Stomach (tissue), 19 donors: ENCODE measurements around the gene SLC35A4. TPM values are rescaled to one million over a fixed set of nuclear protein-coding genes. Genes with fewer than 3 reads are reported as not detected.

Experiments
- DNase-seq, 2 donors: peaks; one replicate each; pipeline versions ENCODE4 v3.0.0 to v3.0.0-alpha.2; 2013 to 2019
- H3K27ac ChIP-seq, 5 donors: fragments of 200-600 bp in 4 of 5; sonication (generic) in 4 of 5; one replicate each; pipeline ENCODE4 v1.5.1; 2013 to 2019; ENCODE audit warnings: mild to moderate bottlenecking in 1 of 5, moderate library complexity in 1 of 5
- H3K27me3 ChIP-seq, 3 donors: fragments of 200-600 bp; sonication (generic); one replicate each; pipeline ENCODE4 v1.5.1; 2017 to 2019; ENCODE audit warnings: mixed run types in 1 of 3
- H3K36me3 ChIP-seq, 4 donors: fragments of 200-600 bp; sonication (generic); 1 replicate in 3 of 4; 2 replicates in 1 of 4; pipeline ENCODE4 v1.5.1; 2016 to 2019
- H3K4me1 ChIP-seq, 4 donors: fragments of 200-600 bp; sonication (generic); one replicate each; pipeline ENCODE4 v1.5.1; 2016 to 2019
- H3K4me3 ChIP-seq, 4 donors: fragments of 200-600 bp; sonication (generic) in 3 of 4; one replicate each; pipeline ENCODE4 v1.5.1; 2016 to 2019; ENCODE audit warnings: mild to moderate bottlenecking in 1 of 4
- H3K9me3 ChIP-seq, 4 donors: fragments of 200-600 bp; sonication (generic); one replicate each; pipeline ENCODE4 v1.5.1; 2016 to 2019
- CTCF ChIP-seq, 7 experiments: fragments of 450-650 bp in 4 of 7; fragments of 200-600 bp in 3 of 7; sonication (generic) in 3 of 7; IDR thresholded peaks; one replicate each; pipeline ENCODE4 v1.5.1; 2016 to 2019; ENCODE audit warnings: antibody characterized with exemption in 7 of 7, control low read depth in 2 of 7, mild to moderate bottlenecking in 1 of 7
- EP300 ChIP-seq: sonication (generic); formaldehyde crosslinking; IDR thresholded peaks from one replicate; pipeline ENCODE4 v1.6.1; 2017; ENCODE audit warnings: antibody characterized with exemption
- POLR2A ChIP-seq, 4 donors: fragments of 450-650 bp; IDR thresholded peaks; one replicate each; pipeline ENCODE4 v1.6.1; 2016; ENCODE audit warnings: antibody characterized with exemption in 4 of 4, control low read depth in 2 of 4, mild to moderate bottlenecking in 1 of 4, moderate library complexity in 1 of 4
- POLR2AphosphoS5 ChIP-seq, 3 donors: sonication (generic); formaldehyde crosslinking; IDR thresholded peaks; one replicate each; pipeline ENCODE4 v1.6.1; 2016; ENCODE audit warnings: antibody characterized with exemption in 3 of 3
- WGBS, 5 donors: extraction: QIAGEN DNeasy Blood & Tissue Kit in 3 of 5; methylation state at CpG; one replicate each; pipeline versions ENCODE4 v1.1.5 to v1.1.7; 2013 to 2018; 5-methylcytosine and 5-hydroxymethylcytosine counted together
- intact Hi-C: fragments of 100-400 bp; cut with DNase I; formaldehyde crosslinking; loops from one replicate; pipeline ENCODE4 v1.15.1; 2023; ENCODE audit warnings: low total_unique reads
- long read RNA-seq, 10 donors: transcript quantifications; one replicate each; lab custom pipeline, GENCODE V29; 2026
- polyA plus RNA-seq, 3 donors: library from polyadenylated mRNA; stranded (reverse); fragments of 200-250 nt; gene quantifications; one replicate each; pipeline ENCODE4 v1.2.3, GENCODE V29; 2013
- total RNA-seq, 5 donors: library from RNA; depleted of rRNA; stranded (reverse); fragments of >200 nt; gene quantifications; one replicate each; pipeline versions ENCODE4 v1.1.0 to v1.2.3, GENCODE V29; 2014 to 2016
- donor health status: healthy with polysubstance abuse.
- donor health status: Bipolar disorder and iron deficiency.
- donor health status: healthy.

Gene SLC35A4
- 10 to 100 TPM; 11.4 to 62.0 (median 43.0) TPM for total RNA-seq
- polyA plus RNA-seq: 10 to 100 TPM; 30.4 to 47.7 (median 41.7) TPM
- long read RNA-seq, donor 1, transcript SLC35A4-201 (3 exons, 3,041 nt): major isoform, 9 of 10 reads
- long read RNA-seq, donor 1, partial matches to known transcripts: 0 of 10 reads
- long read RNA-seq, donor 1, other reads (novel, unspliced or antisense): 0 of 10 reads
- long read RNA-seq, donor 2, transcript SLC35A4-201 (3 exons, 3,041 nt): major isoform, 17 of 27 reads
- long read RNA-seq, donor 2, partial matches to known transcripts: 9 of 27 reads
- long read RNA-seq, donor 2, other reads (novel, unspliced or antisense): 0 of 27 reads
- long read RNA-seq, donor 3, transcript SLC35A4-201 (3 exons, 3,041 nt): major isoform, 11 of 15 reads
- long read RNA-seq, donor 3, partial matches to known transcripts: 0 of 15 reads
- long read RNA-seq, donor 3, other reads (novel, unspliced or antisense): 0 of 15 reads
- long read RNA-seq, donor 4, partial matches to known transcripts: 0 of 2 reads
- long read RNA-seq, donor 4, other reads (novel, unspliced or antisense): 0 of 2 reads
- long read RNA-seq, donor 5, transcript SLC35A4-201 (3 exons, 3,041 nt): major isoform, 15 of 18 reads
- long read RNA-seq, donor 5, partial matches to known transcripts: 0 of 18 reads
- long read RNA-seq, donor 5, other reads (novel, unspliced or antisense): 0 of 18 reads
- long read RNA-seq, donor 6, transcript SLC35A4-201 (3 exons, 3,041 nt): major isoform, 35 of 79 reads
- long read RNA-seq, donor 6, partial matches to known transcripts: 40 of 79 reads
- long read RNA-seq, donor 6, other reads (novel, unspliced or antisense): 0 of 79 reads
- long read RNA-seq, donor 7, transcript SLC35A4-201 (3 exons, 3,041 nt): major isoform, 22 of 24 reads
- long read RNA-seq, donor 7, partial matches to known transcripts: 0 of 24 reads
- long read RNA-seq, donor 7, other reads (novel, unspliced or antisense): 0 of 24 reads
- long read RNA-seq, donor 8, transcript SLC35A4-201 (3 exons, 3,041 nt): major isoform, 15 of 16 reads
- long read RNA-seq, donor 8, partial matches to known transcripts: 0 of 16 reads
- long read RNA-seq, donor 8, other reads (novel, unspliced or antisense): 0 of 16 reads
- long read RNA-seq, donor 9, transcript SLC35A4-201 (3 exons, 3,041 nt): major isoform, 10 of 10 reads
- long read RNA-seq, donor 9, partial matches to known transcripts: 0 of 10 reads
- long read RNA-seq, donor 9, other reads (novel, unspliced or antisense): 0 of 10 reads
- long read RNA-seq, donor 10, transcript SLC35A4-201 (3 exons, 3,041 nt): major isoform, 8 of 8 reads
- long read RNA-seq, donor 10, partial matches to known transcripts: 0 of 8 reads
- long read RNA-seq, donor 10, other reads (novel, unspliced or antisense): 0 of 8 reads

GRCh38 chr5:140564196-140565023, at the start of gene SLC35A4, which contains the start of gene APBB3:
Gene SLC35A4, plus strand, starts transcription at chr5:140564828. Its CDS starts 2,342 bp downstream, at chr5:140567170.
Gene APBB3, minus strand, starts transcription at chr5:140564598. Its CDS starts 353 bp downstream, at chr5:140564245.
- peak; percentile 96 to 99 for DNase-seq
- Histone ChIP-seq H3K4me1 (peaks cover 24 to 70% (median 59%) of the 10 kb centered on the region in 4 donors), H3K27ac (peak within 1 kb of the TSS; percentile 92 to 95 (median 94)), H3K4me3 (peak within 1 kb of the TSS; percentile 66 to 79 (median 74)), H3K36me3 (peaks cover 17 to 57% (median 53%) of the 10 kb centered on the region in 4 donors), H3K27me3 (no peaks in the 10 kb centered on the region), H3K9me3 (no peaks in the 10 kb centered on the region)
- WGBS, 5 donors: 0 to 1% (median 0%) methylated on average over 29 to 74 of the region's 74 CpGs
- TF ChIP-seq EP300 (no peak), POLR2A (IDR thresholded peaks at IDR 0.05) (peak in 2 of 4 donors; percentile 66 to 75), POLR2AphosphoS5 (IDR thresholded peaks at IDR 0.05) (peak; percentile 90 to 96 (median 92)), CTCF (IDR thresholded peaks at IDR 0.05) (no peak)
- intact Hi-C loops: loop anchor here (5.0 kb wide), 1 partner anchor 68 kb away; the partner anchor contains the start of gene CD14

GRCh38 chr5:140524003-140524402, 40.6 kb upstream of the SLC35A4 start:
- Histone ChIP-seq H3K9me3 (no peaks in the 10 kb centered on the region), H3K4me1 (no peaks in the 10 kb centered on the region), H3K27ac (no peak overlapping the region), H3K36me3 (peaks cover 37 to 70% (median 67%) of the 10 kb centered on the region in 4 donors), H3K4me3 (no peak overlapping the region), H3K27me3 (no peaks in the 10 kb centered on the region)
- 77 to 89% (median 82%) methylated on average over 2 of the region's 2 CpGs for WGBS, 5 donors
- no peak for TF ChIP-seq POLR2AphosphoS5 (IDR thresholded peaks at IDR 0.05)
- intact Hi-C loops: no loop called here
- DNase-seq: no peak

- Histone ChIP-seq H3K27ac (no peak overlapping the region), H3K4me1 (no peaks in the 10 kb centered on the region), H3K9me3 (no peaks in the 10 kb centered on the region), H3K36me3 (peaks cover 37 to 100% (median 99%) of the 10 kb centered on the region in 4 donors), H3K4me3 (no peak overlapping the region), H3K27me3 (no peaks in the 10 kb centered on the region)
- WGBS, 5 donors: 65 to 98% (median 84%) methylated on average over 1 of the region's 1 CpG
- TF ChIP-seq POLR2AphosphoS5 (IDR thresholded peaks at IDR 0.05) (no peak), CTCF (IDR thresholded peaks at IDR 0.05) (no peak), POLR2A (IDR thresholded peaks at IDR 0.05) (no peak), EP300 (no peak)
- intact Hi-C loops: no loop called here
- no peak for DNase-seq
Measured at GRCh38 chr5:140540227-140540626, 24.4 kb upstream of the SLC35A4 start.

DNA sequence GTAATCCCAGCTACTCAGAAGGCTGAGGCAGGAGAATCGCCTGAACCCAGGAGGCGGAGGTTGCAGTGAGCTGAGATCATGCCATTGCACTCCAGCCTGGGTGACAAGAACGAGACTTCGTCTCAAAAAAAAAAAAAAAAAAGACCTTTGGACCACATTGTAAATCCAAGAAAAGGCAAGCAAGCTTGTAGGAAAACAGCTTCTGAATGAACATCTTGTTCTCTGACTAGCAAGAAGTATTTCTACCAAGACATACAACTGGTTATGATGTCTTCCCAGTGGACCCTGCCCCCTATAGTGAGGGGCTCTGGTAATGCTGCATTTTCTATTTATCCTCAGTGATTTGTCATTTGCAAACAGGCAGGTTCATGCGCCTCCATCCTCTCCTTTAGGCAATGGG, 21.7 kb upstream of the SLC35A4 start:
- TF ChIP-seq EP300: no peak
- TF ChIP-seq POLR2A (IDR thresholded peaks at IDR 0.05): no peak
- no peak for TF ChIP-seq POLR2AphosphoS5 (IDR thresholded peaks at IDR 0.05)
- TF ChIP-seq CTCF (IDR thresholded peaks at IDR 0.05): no peak
- Histone ChIP-seq H3K9me3 (no peaks in the 10 kb centered on the region), H3K27me3 (no peaks in the 10 kb centered on the region), H3K27ac (no peak overlapping the region), H3K36me3 (peaks cover 26 to 75% (median 73%) of the 10 kb centered on the region in 4 donors), H3K4me3 (no peak overlapping the region), H3K4me1 (peaks cover 16 to 22% (median 19%) of the 10 kb centered on the region in 4 donors)
- intact Hi-C loops: no loop called here
- DNase-seq: no peak
- WGBS, 5 donors: 71 to 91% (median 77%) methylated on average over 5 of the region's 5 CpGs
